Loucy (cell line): ENCODE results near the gene TNP2.

Experiments
- H2AFZ ChIP-seq: fragments of 200-600 bp; sonication (generic); 2 replicates; pipeline ENCODE4 v1.6.0; 2016; ENCODE audit warnings: antibody characterized with exemption, mild to moderate bottlenecking, low read length, moderate library complexity
- H3F3A ChIP-seq: fragments of 200-600 bp; 2 replicates; pipeline ENCODE4 v1.6.0; 2016; ENCODE audit warnings: antibody characterized with exemption, low read depth, mild to moderate bottlenecking
- H3K27me3 ChIP-seq: fragments of 200-600 bp; sonication (generic); 2 replicates; pipeline ENCODE4 v1.6.1; 2014; ENCODE audit warnings: low read length, mild to moderate bottlenecking; ENCODE audit not compliant: insufficient read depth, poor library complexity, severe bottlenecking
- H3K36me3 ChIP-seq: fragments of 200-600 bp; sonication (generic); 2 replicates; pipeline ENCODE4 v1.6.1; 2016; ENCODE audit warnings: low read length; ENCODE audit not compliant: insufficient read depth
- H3K4me1 ChIP-seq: fragments of 200-600 bp; sonication (generic); 2 replicates; pipeline ENCODE4 v1.5.1; 2014; ENCODE audit warnings: low read length, mild to moderate bottlenecking; ENCODE audit not compliant: insufficient read depth, poor library complexity, severe bottlenecking
- H3K4me2 ChIP-seq: fragments of 200-600 bp; sonication (generic); 2 replicates; pipeline ENCODE4 v1.6.0; 2014; ENCODE audit warnings: antibody characterized with exemption, low read length, low read depth, mild to moderate bottlenecking; ENCODE audit not compliant: poor library complexity, severe bottlenecking
- H3K4me3 ChIP-seq: fragments of 200-600 bp; sonication (generic); 2 replicates; pipeline ENCODE4 v1.5.1; 2014; ENCODE audit warnings: low read length, mild to moderate bottlenecking, mixed read lengths; ENCODE audit not compliant: poor library complexity, severe bottlenecking
- H3K79me2 ChIP-seq: fragments of 200-600 bp; sonication (generic); 2 replicates; pipeline ENCODE4 v1.6.1; 2014; ENCODE audit warnings: low read length; ENCODE audit not compliant: insufficient read depth
- H3K9ac ChIP-seq: fragments of 200-600 bp; sonication (generic); 2 replicates; pipeline ENCODE4 v1.6.0; 2014; ENCODE audit warnings: mild to moderate bottlenecking, low read depth, low read length, moderate library complexity; ENCODE audit not compliant: poor library complexity, severe bottlenecking
- H3K9me2 ChIP-seq: fragments of 200-600 bp; sonication (generic); replicated peaks from 2 replicates; pipeline ENCODE4 v1.6.1; 2016; ENCODE audit warnings: low read depth, low read length, mixed read lengths
- H3K9me3 ChIP-seq: fragments of 200-600 bp; sonication (generic); 2 replicates; pipeline ENCODE4 v1.6.1; 2014; ENCODE audit warnings: mild to moderate bottlenecking, antibody characterized with exemption, low read length, low read depth; ENCODE audit not compliant: insufficient read depth
- H4K20me1 ChIP-seq: fragments of 200-600 bp; sonication (generic); 2 replicates; pipeline ENCODE4 v1.6.0; 2014; ENCODE audit warnings: antibody characterized with exemption, low read length, mild to moderate bottlenecking; ENCODE audit not compliant: insufficient read depth, poor library complexity, severe bottlenecking
- CTCF ChIP-seq: fragments of 200-600 bp; sonication (generic); conservative IDR thresholded peaks from 2 replicates; pipeline ENCODE4 v1.5.1; 2014; ENCODE audit warnings: mild to moderate bottlenecking, antibody characterized with exemption, low read length
- EZH2phosphoT487 ChIP-seq: fragments of 200-600 bp; IDR thresholded peaks from 2 replicates; pipeline ENCODE4 v1.6.1; 2018; ENCODE audit warnings: antibody characterized with exemption, mild to moderate bottlenecking, moderate library complexity, borderline replicate concordance

The TNP2 gene

GRCh38 chr16:11272484-11272883, 3.4 kb upstream of the TNP2 start:
- Histone ChIP-seq H3K9ac (no peak overlapping the region), H2AFZ (no peak overlapping the region), H3K4me1 (no peaks in the 10 kb centered on the region), H3K79me2 (no peaks in the 10 kb centered on the region), H3K9me3 (no peaks in the 10 kb centered on the region), H3K4me3 (no peak overlapping the region), H3K4me2 (no peak overlapping the region), H3F3A (no peaks in the 10 kb centered on the region), H3K27me3 (no peaks in the 10 kb centered on the region), H4K20me1 (no peaks in the 10 kb centered on the region), H3K9me2 (no peaks in the 10 kb centered on the region), H3K36me3 (no peaks in the 10 kb centered on the region)
- no peak for TF ChIP-seq CTCF
- TF ChIP-seq EZH2phosphoT487 = no peak

GRCh38 chr16:11271610-11272009, 2.5 kb upstream of the TNP2 start:
- H3K9me3 ChIP-seq = no peaks in the 10 kb centered on the region
- TF ChIP-seq CTCF (no peak), EZH2phosphoT487 (no peak)
- no peaks in the 10 kb centered on the region for H3F3A ChIP-seq
- no peak overlapping the region for H3K4me3 ChIP-seq
- no peaks in the 10 kb centered on the region for H3K36me3 ChIP-seq
- no peaks in the 10 kb centered on the region for H3K79me2 ChIP-seq
- no peaks in the 10 kb centered on the region for H3K9me2 ChIP-seq
- no peak overlapping the region for H2AFZ ChIP-seq
- no peaks in the 10 kb centered on the region for H3K27me3 ChIP-seq
- no peaks in the 10 kb centered on the region for H4K20me1 ChIP-seq
- no peak overlapping the region for H3K9ac ChIP-seq
- H3K4me1 ChIP-seq = no peaks in the 10 kb centered on the region
- no peak overlapping the region for H3K4me2 ChIP-seq

- no peaks in the 10 kb centered on the region for H3F3A ChIP-seq
- no peaks in the 10 kb centered on the region for H4K20me1 ChIP-seq
- no peaks in the 10 kb centered on the region for H3K27me3 ChIP-seq
- no peak overlapping the region for H3K4me2 ChIP-seq
- no peaks in the 10 kb centered on the region for H3K79me2 ChIP-seq
- no peaks in the 10 kb centered on the region for H3K9me3 ChIP-seq
- H3K9me2 ChIP-seq = no peaks in the 10 kb centered on the region
- TF ChIP-seq CTCF (no peak), EZH2phosphoT487 (no peak)
- H2AFZ ChIP-seq = no peak overlapping the region
- no peaks in the 10 kb centered on the region for H3K4me1 ChIP-seq
- no peak overlapping the region for H3K9ac ChIP-seq
- H3K36me3 ChIP-seq = no peaks in the 10 kb centered on the region
- H3K4me3 ChIP-seq = no peak overlapping the region
These were observed 1.6 kb upstream of the TNP2 start for GRCh38 chr16:11270602-11271162.
